ENCODE data around the gene SUPV3L1. TPM values are rescaled to one million over a fixed set of nuclear protein-coding genes. Genes with fewer than 3 reads are reported as not detected.

Gene SUPV3L1
- 24.2 and 30.8 TPM in 2 replicates for total RNA-seq

DNA sequence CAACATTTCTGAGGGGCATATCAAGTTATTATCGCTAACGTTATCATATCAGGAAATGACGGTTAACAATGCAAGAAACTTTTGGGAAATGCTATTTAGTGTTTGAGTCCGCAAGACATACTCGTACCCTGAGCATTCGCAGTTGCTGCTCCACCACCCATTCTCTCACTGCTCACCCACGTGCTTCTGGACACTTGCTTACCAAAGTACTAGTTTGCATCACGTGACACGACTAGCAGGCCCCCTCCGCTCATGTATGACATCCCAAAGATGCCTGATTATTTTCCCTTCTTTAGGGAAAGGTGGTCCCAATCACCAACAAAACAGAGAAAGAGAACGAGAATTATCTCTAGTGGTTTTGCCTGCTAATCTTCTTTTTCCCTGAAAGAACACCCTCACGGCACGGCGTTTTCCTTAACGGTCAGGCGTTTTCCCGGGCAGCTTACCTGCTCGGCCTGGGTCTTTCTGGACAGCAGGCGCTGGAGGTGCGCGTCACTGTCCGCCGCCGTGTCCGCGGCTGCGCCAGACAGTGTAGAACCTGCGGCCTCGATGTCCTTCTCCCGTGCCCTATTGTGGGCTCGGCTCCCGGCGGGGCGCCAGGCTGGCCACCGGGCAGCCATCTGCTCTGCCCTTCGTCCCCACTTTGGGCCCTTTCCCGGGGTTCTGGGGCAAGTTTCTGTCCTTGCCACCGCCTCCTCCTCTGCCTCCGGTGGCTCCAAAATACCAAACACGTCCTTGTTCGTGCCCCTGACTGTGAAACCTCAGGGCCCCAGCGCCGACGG lies at the start of gene SUPV3L1:
Gene SUPV3L1 (plus strand): TSS at position 492 of the 782 bp plus-strand sequence. CDS start 58 bp downstream, at position 550.

DNA sequence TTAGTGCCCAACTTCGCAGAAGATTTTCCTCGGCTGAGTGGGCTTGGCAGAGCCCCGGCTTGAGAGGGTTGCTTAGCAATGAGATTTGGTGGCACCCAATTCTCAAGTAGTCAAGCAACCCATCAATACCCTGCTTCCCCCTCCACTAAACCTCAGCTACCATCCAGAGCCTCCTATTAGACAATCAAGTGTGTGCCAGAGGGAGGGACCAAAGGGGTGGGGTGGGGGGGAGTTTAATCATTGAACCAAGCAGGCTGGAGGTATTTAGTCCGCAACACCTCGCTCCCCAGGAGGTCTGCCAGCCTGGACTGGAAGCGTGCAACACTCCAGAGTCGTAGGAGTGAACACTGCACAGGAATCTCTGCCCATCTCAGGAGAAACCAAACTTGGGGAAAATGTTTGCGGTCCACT lies 40.0 kb downstream of the SUPV3L1 start, which contains the start of gene HKDC1:
Gene HKDC1 (plus strand): TSS at position 292 of the 411 bp plus-strand sequence. CDS start 104 bp downstream, at position 396.

Other genes starting within 250 kb of the SUPV3L1 start
- 56.6 and 79.9 TPM in 2 replicates for gene DDX21, start 224.1 kb upstream of the SUPV3L1 start, total RNA-seq
- 40.4 and 47.0 TPM in 2 replicates for gene KIFBP, start 191.4 kb upstream of the SUPV3L1 start, total RNA-seq
- gene SRGN, start 92.1 kb upstream of the SUPV3L1 start, total RNA-seq: 498 and 560 TPM in 2 replicates
- gene VPS26A, start 56.1 kb upstream of the SUPV3L1 start, total RNA-seq: 38.2 and 38.8 TPM in 2 replicates
- gene HKDC1, start 40.1 kb downstream of the SUPV3L1 start, total RNA-seq: 0.78 and 6.8 TPM in 2 replicates
- gene HK1, start 98.3 kb downstream of the SUPV3L1 start, total RNA-seq: 237 and 315 TPM in 2 replicates
- gene TACR2, start 236.7 kb downstream of the SUPV3L1 start, total RNA-seq: 0.13 and 0.20 TPM in 2 replicates

All from smooth muscle cell of the pulmonary artery (primary cell).